ENCODE data around the gene CALD1.

- TF ChIP-seq CTCF (IDR thresholded peaks at IDR 0.05; ENCODE audit: low read length) (no peak), EZH2 (IDR thresholded peaks at IDR 0.05; ENCODE audit: borderline replicate concordance, low read length) (no peak)
Measured at GRCh38 chr7:134940729-134941128, 161.3 kb downstream of the CALD1 start.

Measured in OCI-LY1 (cell line).